GM12878 (cell line): ENCODE measurements around the gene IRF1. TPM values are rescaled to one million over a fixed set of nuclear protein-coding genes. Genes with fewer than 3 reads are reported as not detected.
"Not testable (repeated sequence)": the region's sequence is repeated elsewhere in the genome, so short reads cannot be mapped to it uniquely, and the experiment has no call there.

Experiments used
- ATAC-seq: fragments of 200-7000 bp; cut with Tn5 transposase; 3 replicates; pipeline ENCODE4 v1.9.1; 2020; ENCODE audit warnings: mild to moderate bottlenecking, moderate library complexity
- BruUV-seq: library from RNA; stranded (reverse); fragments of 400-500 nt; replicated peaks from 2 replicates; lab custom pipeline; 2021; lab: Mats Ljungman, UMichigan
- CTCF ChIA-PET: fragments of 300-600 bp; sonication (Branson Sonifier 250); formaldehyde crosslinking; extraction: SDS; loops from one replicate; lab custom pipeline; 2021; ENCODE audit warnings: inconsistent platforms; lab: Yijun Ruan, JAX
- POLR2A ChIA-PET: fragments of 350-600 bp; formaldehyde crosslinking; extraction: SDS; loops from one replicate; lab custom pipeline; 2021; ENCODE audit warnings: inconsistent platforms; lab: Charles Lee
- RAD21 ChIA-PET: fragments of 300-600 bp; sonication (Branson Sonifier 250); formaldehyde crosslinking; loops from one replicate; lab custom pipeline; 2023; ENCODE audit warnings: antibody characterized with exemption; ENCODE audit not compliant: unreplicated experiment; lab: Charles Lee
- SMC1A ChIA-PET: fragments of 300-600 bp; sonication (Branson Sonifier 250); formaldehyde crosslinking; loops from one replicate; lab custom pipeline; 2023; ENCODE audit not compliant: unreplicated experiment, uncharacterized antibody; lab: Charles Lee
- DNase-seq: peaks from one replicate; pipeline ENCODE4 v3.0.0-alpha.2; 2011; ENCODE audit warnings: low read depth, low spot score
- FAIRE-seq: peaks from 3 replicates; lab custom pipeline; 2011; peaks lifted over from hg19 to GRCh38; lab: Jason Lieb, UNC
- H2AFZ ChIP-seq: 2 replicates; pipeline ENCODE4 v1.6.0; 2011; ENCODE audit warnings: low read depth, low read length, control low read depth; ENCODE audit not compliant: control insufficient read depth
- H3K27ac ChIP-seq: 2 replicates; pipeline ENCODE4 v1.5.1; 2011; ENCODE audit warnings: control low read depth; ENCODE audit not compliant: control insufficient read depth, insufficient read depth
- H3K27me3 ChIP-seq, 2 experiments: replicated peaks in 1 of 2; 2 replicates each; pipeline versions ENCODE4 v1.6.0 to v1.6.1; 2011; ENCODE audit warnings: low read length in 1 of 2; ENCODE audit not compliant: control insufficient read depth in 2 of 2, insufficient read depth in 2 of 2
- H3K36me3 ChIP-seq, 2 experiments: 2 replicates each; pipeline ENCODE4 v1.5.1; 2011; ENCODE audit warnings: low read length in 1 of 2; ENCODE audit not compliant: control insufficient read depth in 2 of 2, insufficient read depth in 2 of 2
- H3K4me1 ChIP-seq: 2 replicates; pipeline ENCODE4 v1.6.1; 2011; ENCODE audit warnings: mild to moderate bottlenecking, low read length, moderate library complexity, mixed read lengths; ENCODE audit not compliant: control insufficient read depth, insufficient read depth
- H3K4me2 ChIP-seq: 2 replicates; pipeline ENCODE4 v1.6.0; 2011; ENCODE audit warnings: control low read depth; ENCODE audit not compliant: control insufficient read depth, insufficient read depth
- H3K4me3 ChIP-seq: fragments of 200-600 bp; sonication (generic); 2 replicates; pipeline ENCODE4 v1.5.1; 2016
- H3K79me2 ChIP-seq: 2 replicates; pipeline ENCODE4 v1.6.0; 2011; ENCODE audit warnings: low read length; ENCODE audit not compliant: control insufficient read depth, insufficient read depth
- H3K9ac ChIP-seq: 2 replicates; pipeline ENCODE4 v1.8.0; 2011; ENCODE audit warnings: low read length, control low read depth, mixed read lengths; ENCODE audit not compliant: control insufficient read depth, insufficient read depth
- H3K9me3 ChIP-seq: replicated peaks from 3 replicates; pipeline ENCODE4 v1.5.1; 2011; ENCODE audit warnings: mild to moderate bottlenecking, low read length; ENCODE audit not compliant: control insufficient read depth, insufficient read depth
- H4K20me1 ChIP-seq: 2 replicates; pipeline ENCODE4 v1.6.0; 2011; ENCODE audit not compliant: control insufficient read depth, insufficient read depth
- WGBS: methylation state at CpG from one replicate; pipeline ENCODE4 v1.1.6; 2016; ENCODE audit warnings: low lambda C conversion rate; ENCODE audit not compliant: insufficient replicate concordance, insufficient coverage; ENCODE audit errors: missing lambda C conversion rate; 5-methylcytosine and 5-hydroxymethylcytosine counted together
- in situ Hi-C: fragments of 300-500 bp; cut with MboI; formaldehyde crosslinking; loops from 9 replicates; pipeline ENCODE4 v1.14.3; 2018; ENCODE audit warnings: mixed read lengths
- intact Hi-C: fragments of 100-400 bp; cut with micrococcal nuclease; formaldehyde crosslinking; loops from one replicate; pipeline ENCODE4 v1.14.2; 2022; ENCODE audit not compliant: unreplicated experiment
- polyA plus RNA-seq, 11 experiments: library from polyadenylated mRNA; depleted of rRNA in 4 of 11; unstranded in 6 of 11; stranded (reverse) in 5 of 11; fragments of >200 nt; fragmentation: Nextera tagmentation in 4 of 11; fragmentation: Illumina TruSeq in 1 of 11; extraction: Ambion mirVana in 4 of 11; extraction: Trizol in 1 of 11; gene quantifications; 1 replicate in 1 of 11; 2 replicates in 10 of 11; pipeline versions ENCODE4 v1.2.1 to v1.2.3, GENCODE V29; 2011 to 2016; ENCODE audit warnings: inconsistent platforms in 2 of 11, missing spikeins in 2 of 11, low read depth in 1 of 11
- total RNA-seq, 4 experiments: library from RNA; depleted of rRNA in 3 of 4; stranded (reverse); fragments of >200 nt in 3 of 4; fragmentation: Illumina TruSeq in 1 of 4; extraction: Trizol in 1 of 4; gene quantifications; 2 replicates each; pipeline versions ENCODE4 v1.2.1 to v1.2.3, GENCODE V29; 2013 to 2021

The IRF1 gene
- total and polyA plus RNA-seq, 10 of the 15 experiments (the other 5 are each of a cell fraction or from before 2014, with no cell fraction given), result 6.9 to 68.0 (median 49.6) TPM

GRCh38 chr5:132522067-132522466, 31.5 kb upstream of the IRF1 start:
- in situ Hi-C loops, result loop anchor here (10.0 kb wide), 1 partner anchor 303 kb away; no protein-coding TSS in a partner anchor

DNA sequence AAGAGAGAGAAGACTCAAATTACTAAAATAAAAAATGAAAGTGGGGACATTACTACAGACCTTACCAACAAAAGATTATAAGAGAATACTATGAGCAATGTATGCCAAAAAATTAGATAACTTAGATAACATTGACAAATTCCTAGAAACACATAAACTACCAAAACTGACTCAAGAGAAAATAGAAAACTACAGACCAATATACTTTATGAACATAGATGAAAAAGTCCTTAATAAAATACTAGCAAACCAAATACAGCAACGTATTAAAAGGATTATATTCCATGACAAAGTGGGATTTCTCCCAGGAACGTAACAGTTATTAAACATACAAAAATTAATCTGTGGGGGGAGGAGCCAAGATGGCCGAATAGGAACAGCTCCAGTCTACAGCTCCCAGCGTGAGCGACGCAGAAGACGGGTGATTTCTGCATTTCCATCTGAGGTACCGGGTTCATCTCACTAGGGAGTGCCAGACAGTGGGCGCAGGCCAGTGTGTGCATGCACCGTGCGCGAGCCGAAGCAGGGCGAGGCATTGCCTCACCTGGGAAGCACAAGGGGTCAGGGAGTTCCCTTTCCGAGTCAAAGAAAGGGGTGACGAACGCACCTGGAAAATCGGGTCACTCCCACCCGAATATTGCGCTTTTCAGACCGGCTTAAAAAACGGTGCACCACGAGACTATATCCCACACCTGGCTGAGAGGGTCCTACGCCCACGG, 23.2 kb upstream of the IRF1 start:
- intact Hi-C loops, H3K27me3 ChIP-seq, H3K79me2 ChIP-seq, H3K36me3 ChIP-seq, in situ Hi-C loops, H3K27ac ChIP-seq, H3K4me2 ChIP-seq, FAIRE-seq, BruUV-seq, CTCF ChIA-PET, H2AFZ ChIP-seq, ATAC-seq, H3K4me1 ChIP-seq, RAD21 ChIA-PET, POLR2A ChIA-PET, H3K9ac ChIP-seq, SMC1A ChIA-PET, DNase-seq, H3K4me3 ChIP-seq, H4K20me1 ChIP-seq: not testable (repeated sequence)
- H3K9me3 ChIP-seq, result peaks cover 10% of the 10 kb centered on the region; the same call in 2 of the 3 replicates
- WGBS, result 96% methylated on average over 10 of the region's 25 CpGs

More at GRCh38 chr5:132522067-132522466, 31.5 kb upstream of the IRF1 start:
- ATAC-seq, H3K27me3 ChIP-seq, intact Hi-C loops, H4K20me1 ChIP-seq, H3K4me3 ChIP-seq, H3K79me2 ChIP-seq, DNase-seq, H3K27ac ChIP-seq, FAIRE-seq, H2AFZ ChIP-seq, H3K4me2 ChIP-seq, BruUV-seq, H3K9ac ChIP-seq, H3K36me3 ChIP-seq: not testable (repeated sequence)
- 94% methylated on average over 1 of the region's 1 CpG for WGBS
- Histone ChIP-seq H3K4me1 (peaks cover 35% of the 10 kb centered on the region), H3K9me3 (peaks cover 37% of the 10 kb centered on the region)
- ChIA-PET POLR2A (interaction anchor here (0.7 kb wide), 1 partner anchor 179 kb away, joined by 3 read pairs; no protein-coding TSS in a partner anchor), CTCF (interaction anchor here (0.9 to 1.0 kb wide), 2 partner anchors 17 to 280 kb away, joined by 3 to 7 read pairs; no protein-coding TSS in a partner anchor), RAD21 (interaction anchor here (0.9 to 1.1 kb wide), 2 partner anchors 24 to 298 kb away, joined by 3 to 4 read pairs; no protein-coding TSS in a partner anchor), SMC1A (interaction anchor here (0.6 to 1.3 kb wide), 6 partner anchors 16 to 298 kb away, joined by 3 to 6 read pairs (median 4); no protein-coding TSS in a partner anchor)
